NCI-H2107 treated with DMSO at 0.1 percent for 48 hours (cell line): ENCODE results near the gene GUSB.
"Not testable (repeated sequence)": the region's sequence is repeated elsewhere in the genome, so short reads cannot be mapped to it uniquely, and the experiment has no call there.

Experiments used
- DNase-seq: peaks from one replicate; lab custom pipeline; 2025; ENCODE audit not compliant: unreplicated experiment; lab: John Stamatoyannopoulos, UW

Gene GUSB

GRCh38 chr7:65981965-65982792 is at the start of gene GUSB:
GUSB (minus strand) TSS chr7:65982213; CDS start chr7:65982183, 30 bp downstream.
- DNase-seq: peak; percentile 75

GRCh38 chr7:66028342-66028741 is 46.3 kb upstream of the GUSB start:
- not testable (repeated sequence) for DNase-seq

GRCh38 chr7:66016131-66016461 is 34.1 kb upstream of the GUSB start:
- DNase-seq: no peak

GRCh38 chr7:66015440-66016130 is 33.6 kb upstream of the GUSB start:
- no peak for DNase-seq

GRCh38 chr7:66013938-66014337 is 31.9 kb upstream of the GUSB start:
- DNase-seq: no peak

GRCh38 chr7:66007232-66007631 is 25.2 kb upstream of the GUSB start:
- no peak for DNase-seq

GRCh38 chr7:66005115-66005671 is 23.2 kb upstream of the GUSB start:
- not testable (repeated sequence) for DNase-seq

- not testable (repeated sequence) for DNase-seq
Measured at GRCh38 chr7:66000823-66001417, 18.9 kb upstream of the GUSB start.

- DNase-seq: not testable (repeated sequence)
Measured at GRCh38 chr7:65994984-65995383, 13.0 kb upstream of the GUSB start.

- no peak for DNase-seq
Measured at GRCh38 chr7:65992526-65992925, 10.5 kb upstream of the GUSB start.

GRCh38 chr7:65991829-65992228 is 9.8 kb upstream of the GUSB start:
- DNase-seq: not testable (repeated sequence)

- no peak for DNase-seq
Measured at GRCh38 chr7:65989694-65990080, 7.7 kb upstream of the GUSB start.

- DNase-seq: not testable (repeated sequence)
Measured at GRCh38 chr7:65988503-65988902, 6.5 kb upstream of the GUSB start.

GRCh38 chr7:65988084-65988483 is 6.1 kb upstream of the GUSB start:
- DNase-seq: no peak

- DNase-seq: no peak
Measured at GRCh38 chr7:65983965-65984658, 2.1 kb upstream of the GUSB start.

- DNase-seq: no peak
Measured at GRCh38 chr7:65980478-65981250, 1.3 kb downstream of the GUSB start.

- DNase-seq: no peak
Measured at GRCh38 chr7:65979583-65980477, 2.2 kb downstream of the GUSB start.

- DNase-seq: no peak
Measured at GRCh38 chr7:65978891-65979582, 3.0 kb downstream of the GUSB start.
